ENCODE results near the gene TSPYL4. TPM values are rescaled to one million over a fixed set of nuclear protein-coding genes. Genes with fewer than 3 reads are reported as not detected.

TSPYL4 gene
- polyA plus RNA-seq, 3 donors: 1.8 to 3.6 (median 2.2) TPM

- Histone ChIP-seq H3K79me2 (ENCODE audit: insufficient read depth, low read length) (no peaks in the 10 kb centered on the region), H3K36me3 (replicated peaks in 1 of 2; ENCODE audit: control insufficient read depth in 1 of 2, insufficient read depth in 2 of 2, low read length in 2 of 2) (no peaks in the 10 kb centered on the region), H3K4me3 (replicated peaks in 1 of 3; ENCODE audit: low read depth in 2 of 3, low read length in 3 of 3) (no peak overlapping the region), H3K27me3 (ENCODE audit: control insufficient read depth in 2 of 2, insufficient read depth in 2 of 2, low read length in 2 of 2) (no peaks in the 10 kb centered on the region), H3K4me2 (replicated peaks; ENCODE audit: extremely low read depth, low read length, poor library complexity, severe bottlenecking) (no peak overlapping the region), H3K4me1 (ENCODE audit: control insufficient read depth in 1 of 2, insufficient read depth in 2 of 2, low read length in 2 of 2) (no peaks in the 10 kb centered on the region), H4K20me1 (ENCODE audit: insufficient read depth, low read length) (no peaks in the 10 kb centered on the region), H3K27ac (ENCODE audit: low read depth in 1 of 2, low read length in 2 of 2) (no peak overlapping the region), H2AFZ (ENCODE audit: insufficient read depth, low read depth, low read length, poor library complexity, severe bottlenecking) (no peak overlapping the region), H3K9ac (ENCODE audit: insufficient read depth, low read length, poor library complexity, severe bottlenecking) (no peak overlapping the region), H3K9me3 (replicated peaks in 1 of 2; ENCODE audit: control insufficient read depth in 1 of 2, insufficient read depth in 1 of 2, low read length in 2 of 2) (no peaks in the 10 kb centered on the region)
- no peaks in the 10 kb centered on the region for H3K9me3 Mint-ChIP-seq
- no peaks in the 10 kb centered on the region for H3K27me3 Mint-ChIP-seq (ENCODE audit: low read depth in 3 of 3)
- intact Hi-C loops (cut with micrococcal nuclease): no loop called here
- H3K36me3 Mint-ChIP-seq: peaks cover 0 to 1% of the 10 kb centered on the region in 2 donors
- TF ChIP-seq CTCF (IDR thresholded peaks at IDR 0.05): no peak
- H3K4me3 Mint-ChIP-seq: no peak overlapping the region
- peak in 1 of 3 donors; percentile 26 for DNase-seq
- no peak overlapping the region for H3K27ac Mint-ChIP-seq
- H3K4me1 Mint-ChIP-seq: peaks cover 12% of the 10 kb centered on the region
- no CpG with 5 or more reads among the region's 1 CpG for WGBS (ENCODE audit: insufficient coverage)
Measured at GRCh38 chr6:116206231-116206903, 47.5 kb downstream of the TSPYL4 start.

- no CpG with 5 or more reads among the region's 2 CpGs for WGBS (ENCODE audit: insufficient coverage)
- no peak for DNase-seq
- H3K79me2 ChIP-seq (ENCODE audit: insufficient read depth, low read length): no peaks in the 10 kb centered on the region
- no peaks in the 10 kb centered on the region for H3K27me3 Mint-ChIP-seq (ENCODE audit: low read depth in 3 of 3)
- H3K9me3 Mint-ChIP-seq: no peaks in the 10 kb centered on the region
- TF ChIP-seq CTCF (IDR thresholded peaks at IDR 0.05): no peak
- no peak overlapping the region for H2AFZ ChIP-seq (ENCODE audit: insufficient read depth, low read depth, low read length, poor library complexity, severe bottlenecking)
- no peak overlapping the region for H3K4me3 ChIP-seq (replicated peaks in 1 of 3; ENCODE audit: low read depth in 2 of 3, low read length in 3 of 3)
- no peaks in the 10 kb centered on the region for H3K4me1 ChIP-seq (ENCODE audit: control insufficient read depth in 1 of 2, insufficient read depth in 2 of 2, low read length in 2 of 2)
- H3K4me3 Mint-ChIP-seq: no peak overlapping the region
- H3K4me1 Mint-ChIP-seq: peaks cover 12% of the 10 kb centered on the region
- no peaks in the 10 kb centered on the region for H3K36me3 ChIP-seq (replicated peaks in 1 of 2; ENCODE audit: control insufficient read depth in 1 of 2, insufficient read depth in 2 of 2, low read length in 2 of 2)
- H3K27ac ChIP-seq (ENCODE audit: low read depth in 1 of 2, low read length in 2 of 2): no peak overlapping the region
- H4K20me1 ChIP-seq (ENCODE audit: insufficient read depth, low read length): no peaks in the 10 kb centered on the region
- H3K36me3 Mint-ChIP-seq: peaks cover 0 to 1% of the 10 kb centered on the region in 2 donors
- no peak overlapping the region for H3K9ac ChIP-seq (ENCODE audit: insufficient read depth, low read length, poor library complexity, severe bottlenecking)
- no peaks in the 10 kb centered on the region for H3K9me3 ChIP-seq (replicated peaks in 1 of 2; ENCODE audit: control insufficient read depth in 1 of 2, insufficient read depth in 1 of 2, low read length in 2 of 2)
- intact Hi-C loops (cut with micrococcal nuclease): no loop called here
- H3K27me3 ChIP-seq (ENCODE audit: control insufficient read depth in 2 of 2, insufficient read depth in 2 of 2, low read length in 2 of 2): no peaks in the 10 kb centered on the region
- H3K4me2 ChIP-seq (replicated peaks; ENCODE audit: extremely low read depth, low read length, poor library complexity, severe bottlenecking): no peak overlapping the region
- H3K27ac Mint-ChIP-seq: no peak overlapping the region
Measured at GRCh38 chr6:116205281-116205680, 48.6 kb downstream of the TSPYL4 start.

Measured in CD14-positive monocyte (primary cell).